Common myeloid progenitor, CD34-positive (primary cell): ENCODE results near the gene CCL16.

Experiments
- CTCF ChIA-PET: fragments of 350-600 bp; sonication (Branson Sonifier 250); formaldehyde crosslinking; loops from one replicate; lab custom pipeline; 2021; ENCODE audit warnings: antibody characterized with exemption; lab: Charles Lee
- POLR2A ChIA-PET: fragments of 350-600 bp; sonication (Branson Sonifier 250); formaldehyde crosslinking; loops from one replicate; lab custom pipeline; 2021; ENCODE audit warnings: antibody characterized with exemption; lab: Charles Lee
- DNase-seq, 3 donors: peaks; one replicate each; pipeline versions ENCODE4 v3.0.0 to v3.0.0-alpha.2; 2013
- H3K27ac ChIP-seq, 2 experiments: 1 replicate in 1 of 2; 2 replicates in 1 of 2; pipeline ENCODE4 v1.7.0; 2013; ENCODE audit warnings: inconsistent platforms in 2 of 2, low read length in 2 of 2, mild to moderate bottlenecking in 2 of 2, low read depth in 1 of 2, moderate library complexity in 1 of 2; ENCODE audit not compliant: severe bottlenecking in 2 of 2, insufficient read depth in 1 of 2, poor library complexity in 1 of 2
- H3K27me3 ChIP-seq, 5 experiments: replicated peaks in 2 of 5; 1 replicate in 3 of 5; 2 replicates in 2 of 5; pipeline versions ENCODE4 v1.6.1 to v1.7.0; 2013; ENCODE audit warnings: low read length in 4 of 5, mild to moderate bottlenecking in 2 of 5, moderate library complexity in 2 of 5, inconsistent platforms in 1 of 5; ENCODE audit not compliant: insufficient read depth in 5 of 5, control insufficient read depth in 4 of 5
- H3K36me3 ChIP-seq, 4 experiments: 1 replicate in 2 of 4; 2 replicates in 2 of 4; pipeline versions ENCODE4 v1.6.1 to v1.7.0; 2013; ENCODE audit warnings: low read length in 3 of 4, control low read depth in 1 of 4, mild to moderate bottlenecking in 1 of 4; ENCODE audit not compliant: control insufficient read depth in 4 of 4, insufficient read depth in 4 of 4
- H3K4me1 ChIP-seq, 4 experiments: 1 replicate in 3 of 4; 2 replicates in 1 of 4; pipeline versions ENCODE4 v1.6.1 to v1.7.1; 2013; ENCODE audit warnings: low read length in 3 of 4, mild to moderate bottlenecking in 3 of 4, control low read depth in 1 of 4, inconsistent platforms in 1 of 4, moderate library complexity in 1 of 4; ENCODE audit not compliant: control insufficient read depth in 4 of 4, insufficient read depth in 4 of 4; ENCODE audit errors: control extremely low read depth in 1 of 4
- H3K4me3 ChIP-seq, 7 experiments: 1 replicate in 4 of 7; 2 replicates in 3 of 7; pipeline versions ENCODE4 v1.5.1 to v1.7.0; 2013; ENCODE audit warnings: mild to moderate bottlenecking in 7 of 7, low read length in 6 of 7, moderate library complexity in 6 of 7, inconsistent platforms in 2 of 7, low read depth in 2 of 7, control low read depth in 1 of 7; ENCODE audit not compliant: insufficient read depth in 4 of 7, control insufficient read depth in 1 of 7; ENCODE audit errors: extremely low read depth in 1 of 7
- H3K9me3 ChIP-seq, 5 experiments: 1 replicate in 4 of 5; 2 replicates in 1 of 5; pipeline versions ENCODE4 v1.6.1 to v1.7.1; 2013; ENCODE audit warnings: low read length in 4 of 5, mild to moderate bottlenecking in 2 of 5, inconsistent platforms in 1 of 5, low read depth in 1 of 5, moderate library complexity in 1 of 5; ENCODE audit not compliant: control insufficient read depth in 4 of 5, insufficient read depth in 2 of 5; ENCODE audit errors: control extremely low read depth in 1 of 5
- WGBS: methylation state at CpG from one replicate; pipeline ENCODE4 v1.1.5; 2013; ENCODE audit not compliant: insufficient coverage; 5-methylcytosine and 5-hydroxymethylcytosine counted together

Gene CCL16

GRCh38 chr17:35991075-35991474 lies 9.8 kb upstream of the CCL16 start:
- no peaks in the 10 kb centered on the region for H3K36me3 ChIP-seq
- no peaks in the 10 kb centered on the region for H3K4me1 ChIP-seq
- H3K27ac ChIP-seq: no peak overlapping the region
- 100% methylated on average over 1 of the region's 2 CpGs for WGBS
- POLR2A ChIA-PET: no interaction called here
- CTCF ChIA-PET: interaction anchor here (0.8 to 1.0 kb wide), 2 partner anchors 9 to 13 kb away, joined by 3 to 4 read pairs; no protein-coding TSS in a partner anchor
- no peaks in the 10 kb centered on the region for H3K27me3 ChIP-seq
- DNase-seq: no peak
- peaks cover 0 to 4% (median 0%) of the 10 kb centered on the region in 5 experiments for H3K9me3 ChIP-seq
- H3K4me3 ChIP-seq: no peak overlapping the region

DNA sequence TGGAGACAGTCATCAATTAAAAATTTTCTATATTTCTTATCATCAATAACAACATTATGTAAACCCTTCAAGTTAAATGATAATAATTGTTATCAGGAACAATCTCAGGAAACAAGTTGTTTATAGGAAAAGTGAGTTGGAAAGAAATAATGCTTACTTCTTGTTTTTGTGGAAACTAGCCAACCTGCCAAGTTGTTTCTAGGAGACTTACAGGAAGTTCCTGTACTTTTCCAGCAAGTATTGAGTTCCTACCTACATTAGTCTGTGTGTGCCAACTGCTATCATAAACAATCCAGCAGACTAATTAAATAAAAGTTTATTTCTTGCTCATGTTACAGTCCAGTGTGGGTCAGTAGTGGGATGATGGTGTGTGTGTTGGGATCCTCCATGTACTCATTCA lies 6.9 kb upstream of the CCL16 start:
- ChIA-PET CTCF (interaction anchor here (1.3 kb wide), 1 partner anchor 12 kb away, joined by 5 read pairs; no protein-coding TSS in a partner anchor), POLR2A (no interaction called here)
- Histone ChIP-seq H3K4me3 (no peak overlapping the region), H3K27ac (no peak overlapping the region), H3K36me3 (no peaks in the 10 kb centered on the region), H3K4me1 (no peaks in the 10 kb centered on the region), H3K27me3 (no peaks in the 10 kb centered on the region), H3K9me3 (peaks cover 0 to 2% (median 0%) of the 10 kb centered on the region in 5 experiments)
- no peak for DNase-seq

- CTCF ChIA-PET: interaction anchor here (1.3 to 1.6 kb wide), 2 partner anchors 11 to 87 kb away, joined by 4 to 5 read pairs; no protein-coding TSS in a partner anchor
- POLR2A ChIA-PET: no interaction called here
Measured at GRCh38 chr17:35986643-35987042, 5.3 kb upstream of the CCL16 start, which contains the start of gene CCL14. Gene CCL14 (minus strand): TSS chr17:35986729. CDS start chr17:35986649, 80 bp downstream.

GRCh38 chr17:35984140-35984539 lies 2.8 kb upstream of the CCL16 start:
- Histone ChIP-seq H3K9me3 (peaks cover 0 to under 1% (median 0%) of the 10 kb centered on the region in 5 experiments), H3K27ac (no peak overlapping the region), H3K27me3 (no peaks in the 10 kb centered on the region), H3K4me3 (no peak overlapping the region), H3K36me3 (no peaks in the 10 kb centered on the region), H3K4me1 (no peaks in the 10 kb centered on the region)
- DNase-seq: no peak
- POLR2A ChIA-PET: no interaction called here
- 100% methylated on average over 2 of the region's 6 CpGs for WGBS
- CTCF ChIA-PET: interaction anchor here (1.0 to 21.0 kb wide), 5 partner anchors 10 to 164 kb away, joined by 5 to 370 read pairs (median 9); no protein-coding TSS in a partner anchor

More at GRCh38 chr17:35986643-35987042, 5.3 kb upstream of the CCL16 start, which contains the start of gene CCL14:
- no peak for DNase-seq
- peaks cover 0 to 2% (median 0%) of the 10 kb centered on the region in 5 experiments for H3K9me3 ChIP-seq
- H3K4me1 ChIP-seq: no peaks in the 10 kb centered on the region
- no peaks in the 10 kb centered on the region for H3K36me3 ChIP-seq
- no peak within 1 kb of the TSS for H3K4me3 ChIP-seq
- H3K27me3 ChIP-seq: no peaks in the 10 kb centered on the region
- 100% methylated on average over 1 of the region's 1 CpG for WGBS
- no peak within 1 kb of the TSS for H3K27ac ChIP-seq

DNA sequence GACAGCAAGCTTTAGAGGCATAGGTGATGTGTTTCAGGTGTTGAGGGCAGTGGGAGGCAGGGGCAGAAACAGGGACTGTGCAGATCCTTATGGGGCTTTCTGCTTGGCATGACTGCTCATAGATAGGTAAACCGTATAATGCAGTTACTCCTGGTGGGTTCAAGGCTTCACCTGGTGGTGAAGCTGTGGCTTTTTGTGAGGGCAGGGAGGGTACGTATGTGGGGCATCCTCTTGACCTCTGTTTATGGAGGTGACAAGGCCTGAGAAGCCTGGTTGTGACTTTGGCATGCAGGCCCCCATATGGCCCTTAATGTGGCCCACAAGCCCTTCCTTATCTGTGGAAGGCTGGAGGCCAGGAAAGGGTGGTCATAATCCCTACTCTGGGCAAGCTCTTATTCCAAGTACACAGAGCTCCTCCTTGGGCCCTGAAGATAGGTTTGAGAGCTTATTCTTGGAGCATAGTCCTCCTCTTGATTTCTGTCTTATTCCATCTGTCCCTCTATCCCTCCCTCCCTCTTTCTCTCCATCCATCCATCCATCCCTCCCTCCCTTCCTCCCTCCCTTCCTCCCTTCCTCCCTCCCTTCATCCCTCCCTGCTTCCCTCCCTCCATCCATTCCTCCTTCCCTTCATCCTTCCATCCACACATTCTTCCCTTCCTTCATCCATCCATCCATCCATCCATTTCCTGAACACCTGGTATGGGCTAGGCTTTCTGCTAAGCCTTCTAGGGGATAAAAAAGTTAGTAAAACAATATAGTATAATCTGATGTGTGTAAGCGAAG lies 1.3 kb upstream of the CCL16 start:
- CTCF ChIA-PET: interaction anchor here (0.7 to 21.0 kb wide), 15 partner anchors 8 to 166 kb away, joined by 3 to 370 read pairs (median 4); partner anchors contain the start of gene CCL4
- Histone ChIP-seq H3K4me1 (no peaks in the 10 kb centered on the region), H3K9me3 (no peaks in the 10 kb centered on the region), H3K36me3 (no peaks in the 10 kb centered on the region), H3K4me3 (no peak overlapping the region), H3K27ac (no peak overlapping the region), H3K27me3 (no peaks in the 10 kb centered on the region)
- WGBS: 100% methylated on average over 2 of the region's 3 CpGs
- POLR2A ChIA-PET: no interaction called here
- DNase-seq: no peak

DNA sequence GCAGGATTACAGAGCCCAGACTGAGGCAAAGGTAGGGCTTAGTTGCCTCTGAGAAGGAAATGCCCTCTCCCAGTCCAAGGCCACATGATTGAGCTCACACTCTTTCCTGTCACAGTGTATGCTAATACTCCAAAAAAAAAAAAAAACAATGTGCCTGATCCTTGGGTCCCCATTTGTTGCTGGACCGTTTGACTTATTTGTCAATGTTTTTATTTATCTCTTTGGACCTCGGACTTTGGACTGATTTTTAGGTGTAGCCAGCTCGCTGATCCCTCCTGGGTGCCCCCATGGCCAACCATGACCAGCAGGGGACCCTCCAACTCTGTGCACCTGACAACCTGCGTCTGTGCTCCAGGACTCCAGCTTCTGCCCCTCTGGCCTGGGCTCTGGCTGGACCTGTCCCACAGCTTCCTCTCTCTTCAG lies 622 bp upstream of the CCL16 start:
- Histone ChIP-seq H3K27me3 (no peaks in the 10 kb centered on the region), H3K4me1 (no peaks in the 10 kb centered on the region), H3K27ac (no peak overlapping the region), H3K9me3 (no peaks in the 10 kb centered on the region), H3K36me3 (no peaks in the 10 kb centered on the region), H3K4me3 (no peak overlapping the region)
- POLR2A ChIA-PET: no interaction called here
- 53% methylated on average over 3 of the region's 4 CpGs for WGBS
- DNase-seq: peak in 2 of 3 donors; percentile 20 to 27
- CTCF ChIA-PET: interaction anchor here (0.8 to 21.0 kb wide), 14 partner anchors 8 to 166 kb away, joined by 3 to 370 read pairs (median 4); partner anchors contain the start of gene CCL4

DNA sequence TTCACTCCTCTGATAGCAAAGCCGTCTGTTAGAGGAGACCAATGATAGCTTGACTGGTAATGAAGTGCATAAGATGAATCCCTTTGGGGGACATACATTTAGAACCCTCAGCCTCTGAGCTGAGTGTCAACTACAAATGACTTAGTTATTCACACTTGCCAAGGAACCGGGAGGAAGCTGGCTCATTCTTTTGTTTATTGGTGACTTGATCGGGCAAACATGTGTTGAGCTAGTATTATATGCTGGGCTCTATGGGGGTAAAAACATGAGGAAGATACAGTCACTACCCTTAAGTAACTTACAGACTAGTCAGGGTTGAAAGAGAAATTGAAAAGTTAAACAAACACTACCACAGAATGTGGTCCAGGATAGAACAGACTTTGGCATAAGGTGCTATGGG lies 3.0 kb downstream of the CCL16 start:
- DNase-seq: no peak
- 89% methylated on average over 1 of the region's 3 CpGs for WGBS
- Histone ChIP-seq H3K27ac (no peak overlapping the region), H3K27me3 (no peaks in the 10 kb centered on the region), H3K36me3 (no peaks in the 10 kb centered on the region), H3K4me3 (no peak overlapping the region), H3K9me3 (no peaks in the 10 kb centered on the region), H3K4me1 (peaks cover 0 to 6% (median 2%) of the 10 kb centered on the region in 4 experiments)
- ChIA-PET POLR2A (no interaction called here), CTCF (interaction anchor here (0.8 to 21.0 kb wide), 7 partner anchors 9 to 170 kb away, joined by 3 to 370 read pairs (median 4); no protein-coding TSS in a partner anchor)
